ENCODE measurements around the gene NME5.
A peak's percentile ranks its signal among the peaks of the same experiment; 100 is the strongest.

The NME5 gene

DNA sequence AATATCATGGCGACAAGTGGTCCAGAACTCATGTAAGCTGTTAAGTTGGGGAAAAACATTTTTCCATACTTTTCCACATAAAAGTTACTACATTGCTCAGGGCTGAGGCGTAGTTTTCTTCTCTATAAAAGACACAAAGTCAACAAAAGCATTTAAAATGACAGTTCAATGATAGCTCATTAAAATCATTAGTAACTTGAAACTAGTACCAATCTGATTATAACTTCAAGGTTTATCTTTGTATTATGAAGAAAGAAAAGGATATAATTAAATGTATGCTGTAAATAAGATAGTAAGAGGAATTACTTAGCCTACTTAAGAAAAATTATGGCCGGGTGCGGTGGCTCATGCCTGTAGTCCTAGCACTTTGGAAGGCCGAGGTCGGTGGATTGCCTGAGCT is 9.9 kb downstream of the NME5 start:
- DNase-seq, result no peak

DNA sequence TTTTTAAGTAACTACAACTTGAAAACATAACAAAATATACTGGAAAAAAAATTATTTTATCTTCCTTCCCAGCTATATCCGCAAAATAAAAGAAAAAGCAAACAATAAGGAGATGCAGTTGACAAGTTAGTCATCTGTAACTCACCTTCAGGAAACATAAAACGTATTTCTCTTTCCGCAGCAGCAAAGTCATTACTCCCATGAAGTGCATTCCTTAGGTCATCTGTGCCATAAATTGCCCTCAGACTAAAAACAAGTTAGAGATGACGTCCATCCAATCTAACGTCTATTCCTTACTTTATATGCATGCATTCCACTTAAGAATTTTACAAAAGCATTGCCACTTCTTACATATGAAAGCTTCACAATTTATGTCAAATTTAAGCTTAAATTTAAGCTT is 10.9 kb downstream of the NME5 start:
- DNase-seq, result no peak

DNA sequence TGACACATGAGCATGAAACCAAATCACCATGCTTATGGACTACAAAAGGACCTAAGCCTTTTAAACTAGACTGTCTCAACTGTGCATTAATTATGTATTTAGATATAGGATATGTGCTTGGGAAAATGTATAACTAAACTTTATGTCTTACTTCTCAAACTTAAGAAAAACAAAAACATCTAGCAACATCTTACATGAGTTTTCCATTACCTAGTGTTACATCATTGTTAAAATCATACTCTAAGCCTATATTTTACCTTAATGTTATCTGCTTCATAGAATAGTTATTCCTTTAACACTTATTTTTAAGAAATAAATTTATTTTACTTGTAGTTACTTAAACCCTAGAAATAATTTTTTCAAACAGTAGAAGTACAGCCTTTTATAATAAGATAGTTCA is 24.0 kb downstream of the NME5 start:
- DNase-seq, result no peak

DNA sequence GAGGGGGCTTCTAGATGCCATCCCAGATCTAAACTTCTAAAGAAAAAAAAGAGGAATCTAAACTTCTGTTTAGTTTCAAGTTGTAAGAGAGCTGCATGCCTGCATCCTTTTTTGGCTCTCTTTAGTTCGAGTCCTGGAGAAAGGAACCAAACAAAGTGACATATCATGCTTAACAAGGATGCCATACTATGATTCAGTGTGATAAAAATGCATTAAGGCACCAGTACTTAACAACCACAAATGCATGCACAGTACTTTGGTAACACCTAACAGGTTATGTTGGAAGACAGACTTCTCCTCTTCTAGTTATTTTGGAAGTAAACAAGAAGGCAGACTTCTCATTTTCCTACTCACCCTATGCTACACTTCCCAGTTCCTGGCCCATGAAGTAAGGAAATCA is 27.3 kb downstream of the NME5 start:
- no peak for DNase-seq

DNA sequence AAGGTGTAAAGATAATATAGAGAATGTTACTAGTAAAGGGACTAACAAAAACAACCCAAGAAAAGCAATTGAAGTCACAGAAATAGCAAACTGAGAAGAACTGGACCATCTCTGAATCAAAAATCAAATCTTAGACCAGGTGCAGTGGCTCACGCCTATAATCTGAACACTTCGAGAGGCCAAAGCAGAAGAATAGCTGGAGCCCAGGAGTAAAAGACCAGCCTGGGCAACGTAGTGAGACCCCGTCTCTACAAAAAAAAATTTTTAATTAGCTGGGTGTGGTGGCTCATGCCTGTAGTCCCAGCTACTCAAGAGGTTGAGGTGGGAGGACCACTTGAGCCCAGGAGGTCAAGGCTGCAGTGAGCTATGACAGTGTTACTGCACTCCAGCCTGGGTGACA is 28.0 kb downstream of the NME5 start:
- DNase-seq, result no peak

DNA sequence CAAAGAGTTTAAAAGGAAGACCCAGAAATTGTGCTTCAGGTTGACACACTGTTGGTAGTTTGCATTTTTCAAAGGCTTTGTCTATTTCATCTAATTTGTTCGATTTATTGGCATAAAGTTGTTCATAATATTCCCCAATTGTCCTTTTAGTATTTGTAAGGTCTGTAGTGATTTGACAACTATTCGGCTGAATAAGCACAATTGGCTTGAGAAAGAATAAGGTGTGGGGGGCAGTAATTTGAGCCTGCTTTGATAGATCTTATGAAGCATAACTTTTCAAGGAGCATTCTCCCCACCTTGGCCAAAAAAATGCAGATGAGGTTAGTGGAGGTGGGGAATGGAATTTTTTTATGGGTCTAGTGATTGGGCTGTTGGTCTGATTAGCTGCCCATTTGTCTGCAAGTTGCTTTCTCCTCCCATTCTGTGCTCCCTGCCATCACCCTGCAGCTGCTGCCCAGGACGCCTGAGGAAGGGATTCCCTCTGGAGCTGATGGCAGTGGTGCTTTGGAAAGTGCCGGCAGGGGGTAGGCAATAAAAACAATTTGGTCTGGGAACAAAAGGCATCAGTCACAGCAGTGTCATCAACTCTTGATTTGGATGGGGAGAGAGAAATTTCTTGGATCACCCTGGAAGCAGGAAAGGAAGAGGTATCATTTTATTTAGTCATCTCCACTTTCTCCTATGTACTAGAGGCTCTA is 28.8 kb downstream of the NME5 start:
- DNase-seq, result no peak

DNA sequence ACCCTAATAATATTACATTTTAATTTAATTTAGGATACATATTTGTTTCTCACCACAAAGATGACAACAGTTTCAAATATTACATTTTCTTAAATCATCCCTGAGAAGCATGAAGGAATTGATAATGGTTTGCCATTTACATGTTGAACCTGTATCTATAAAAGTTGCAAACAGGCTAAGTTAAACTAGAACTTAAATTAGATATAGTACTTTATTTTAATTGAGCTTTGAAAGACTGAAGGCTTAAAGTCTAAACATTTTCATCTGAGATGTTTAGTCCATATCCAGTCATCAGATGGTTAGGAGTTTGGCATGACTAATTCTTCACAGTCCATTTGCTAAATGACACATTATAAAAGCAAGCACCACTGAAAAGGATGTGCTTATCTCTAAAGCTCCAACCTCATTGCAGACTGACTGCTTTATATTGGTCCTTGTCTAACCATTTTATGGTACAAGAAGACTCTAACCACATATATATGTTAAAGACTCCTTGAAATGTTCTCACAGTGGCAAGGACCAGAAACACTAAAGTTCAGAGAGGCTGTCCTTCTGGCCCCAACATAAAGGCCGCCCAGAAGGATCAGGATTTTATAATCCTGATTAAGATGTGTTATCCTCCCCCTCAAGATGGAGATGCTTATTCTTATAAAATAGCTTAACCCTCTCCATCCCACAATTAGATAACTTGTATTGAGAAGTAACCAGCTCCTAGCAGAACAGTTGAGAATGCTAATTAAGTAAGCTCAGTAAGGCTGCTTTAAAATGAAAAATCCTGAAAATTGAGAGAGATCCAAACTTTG is 29.6 kb downstream of the NME5 start:
- DNase-seq, result no peak

DNA sequence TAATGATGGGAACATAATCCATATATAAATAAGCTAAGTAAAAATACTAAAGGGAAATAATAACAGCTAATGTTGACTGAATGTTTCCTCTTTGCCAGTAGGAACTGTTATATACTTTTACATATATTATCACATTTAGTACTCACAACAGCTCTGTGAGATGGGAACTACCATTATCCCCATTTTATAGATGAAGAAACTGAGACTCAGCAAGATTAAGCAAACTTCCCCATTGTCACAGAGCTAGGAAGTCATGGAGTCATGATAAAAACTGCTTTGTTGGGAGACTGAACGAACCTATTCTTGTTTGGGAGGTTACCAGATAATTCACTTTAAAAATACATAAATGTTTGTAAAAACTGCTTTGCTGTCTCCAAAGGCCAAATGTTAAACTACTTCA is 32.0 kb downstream of the NME5 start:
- DNase-seq, result no peak

DNA sequence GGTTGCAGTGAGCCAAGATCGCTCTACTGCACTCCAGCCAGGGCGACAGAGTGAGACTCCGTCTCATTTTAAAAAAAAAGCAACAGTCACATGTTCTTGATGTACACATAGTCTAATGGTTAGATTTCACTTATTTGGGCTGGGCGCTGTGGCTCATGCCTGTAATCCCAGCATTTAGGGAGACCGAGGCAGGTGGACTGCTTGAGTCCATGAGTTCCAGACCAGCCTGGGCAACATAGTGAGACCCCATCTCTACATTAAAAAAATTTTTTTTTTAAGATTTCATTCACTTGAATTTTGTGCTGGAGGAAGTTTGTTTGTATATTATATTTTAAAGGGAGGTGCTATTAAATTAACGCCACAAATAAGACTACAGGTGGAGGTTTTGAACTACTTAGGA is 33.5 kb downstream of the NME5 start:
- DNase-seq, result no peak

DNA sequence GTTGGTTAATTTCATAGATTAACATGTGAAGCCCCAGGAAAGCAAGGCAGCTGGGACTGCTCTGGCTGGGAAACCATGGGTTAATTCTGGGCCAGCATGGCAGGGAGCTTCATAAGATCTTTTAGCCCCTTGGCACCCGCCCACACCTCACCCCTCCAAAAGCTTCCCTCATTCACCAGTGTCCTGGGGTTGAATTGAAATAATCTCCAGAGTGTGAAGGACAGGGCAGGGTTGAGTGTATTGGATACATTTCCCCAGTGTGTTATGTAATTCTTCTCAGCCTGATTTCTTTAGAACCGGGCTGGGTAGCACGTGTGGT is 36.0 kb downstream of the NME5 start:
- no peak for DNase-seq

DNA sequence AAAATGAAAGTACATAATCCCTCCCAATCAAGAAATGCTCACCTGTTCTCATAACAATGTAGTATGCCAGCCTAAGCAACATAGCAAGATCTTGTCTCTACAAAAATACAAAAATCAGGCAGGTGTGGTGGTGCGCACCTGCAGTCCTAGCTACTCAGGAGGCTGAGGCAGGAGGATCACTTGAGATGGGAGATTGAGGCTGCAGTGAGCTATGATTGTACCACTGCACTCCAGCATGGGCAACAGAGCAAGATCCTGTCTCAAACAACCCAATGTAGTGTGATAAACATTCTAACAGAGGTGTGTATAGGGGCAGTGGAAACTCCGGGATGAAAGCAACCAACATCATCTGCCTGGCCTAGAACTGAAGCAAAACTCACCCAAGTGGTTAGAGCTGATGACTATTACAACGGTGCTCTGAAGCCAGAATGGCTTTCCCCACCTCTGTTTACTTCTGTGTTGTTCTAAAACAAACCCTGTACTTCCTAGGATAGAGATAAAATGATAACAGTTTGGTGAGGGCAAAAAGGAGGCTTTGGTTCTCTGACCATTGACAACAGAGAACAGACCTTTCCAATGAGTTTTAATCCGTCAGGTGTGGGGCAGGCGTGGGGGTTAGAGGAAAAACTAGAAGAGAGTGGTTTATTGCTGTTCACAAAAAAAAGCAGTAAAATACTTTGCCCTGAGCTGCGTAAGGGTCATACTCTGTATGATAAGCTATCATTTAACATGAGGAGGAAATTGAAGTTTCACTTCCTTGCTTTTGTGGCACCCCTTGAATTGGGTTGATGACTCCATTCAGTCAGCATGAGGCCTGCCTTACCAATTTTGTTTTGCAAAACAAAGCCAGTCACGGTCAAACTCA is 36.5 kb downstream of the NME5 start:
- no peak for DNase-seq

DNA sequence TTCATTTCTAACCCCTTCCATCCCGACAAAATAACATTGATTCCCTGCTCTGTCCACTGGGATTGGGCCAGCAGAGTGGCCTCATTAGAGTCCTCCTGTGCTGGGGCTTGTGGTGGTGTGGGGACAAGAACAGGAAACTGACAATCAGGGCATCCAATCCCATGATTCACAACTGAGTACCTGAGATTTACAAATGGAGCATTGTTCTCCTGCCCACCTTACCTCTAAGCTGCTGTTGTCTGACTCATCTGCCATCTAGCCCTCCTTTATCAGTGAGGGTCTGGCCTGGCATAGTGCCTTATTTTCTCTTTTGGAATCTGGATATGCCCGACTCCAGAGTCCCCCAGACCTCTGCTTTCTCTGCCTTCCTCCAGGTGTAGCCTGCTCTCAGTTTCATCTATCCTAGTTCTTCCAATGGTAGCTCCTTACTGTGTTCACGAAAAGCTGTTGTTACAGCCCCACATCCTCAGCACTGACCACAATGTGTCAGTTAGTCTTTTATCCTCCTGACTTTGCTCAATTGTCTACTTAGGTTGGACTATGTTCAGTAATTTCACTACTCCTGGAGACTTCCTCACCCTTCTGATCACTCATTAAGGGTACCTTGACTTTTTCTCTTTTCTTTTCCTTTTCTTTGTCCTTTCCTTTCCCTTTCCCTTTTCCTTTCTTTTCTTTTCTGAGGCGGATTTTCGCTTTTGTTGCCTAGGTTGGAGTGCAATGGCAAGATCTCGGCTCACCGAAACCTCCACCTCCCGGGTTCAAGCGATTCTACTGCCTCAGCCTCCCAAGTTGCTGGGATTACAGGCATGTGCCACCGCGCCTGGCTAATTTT is 42.0 kb downstream of the NME5 start:
- no peak for DNase-seq

DNA sequence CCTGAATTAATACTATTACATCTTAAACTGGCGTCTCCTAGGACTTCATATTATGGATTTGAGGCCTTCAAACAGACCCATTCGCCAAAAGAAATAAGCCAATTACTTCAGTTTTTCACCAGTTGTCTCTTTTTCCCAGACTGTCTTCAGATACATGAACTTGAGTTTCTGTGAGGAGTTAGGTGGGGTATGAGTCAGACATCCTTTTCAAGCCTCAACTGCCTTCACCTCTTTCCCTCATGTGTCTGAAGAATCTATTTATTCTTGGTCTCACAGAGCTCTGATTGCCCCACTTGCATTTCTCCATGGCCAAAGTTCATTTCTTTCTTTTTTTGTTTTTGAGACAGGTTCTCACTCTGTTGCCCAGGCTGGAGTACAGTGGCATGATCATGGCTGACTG is 42.9 kb downstream of the NME5 start:
- no peak for DNase-seq

DNA sequence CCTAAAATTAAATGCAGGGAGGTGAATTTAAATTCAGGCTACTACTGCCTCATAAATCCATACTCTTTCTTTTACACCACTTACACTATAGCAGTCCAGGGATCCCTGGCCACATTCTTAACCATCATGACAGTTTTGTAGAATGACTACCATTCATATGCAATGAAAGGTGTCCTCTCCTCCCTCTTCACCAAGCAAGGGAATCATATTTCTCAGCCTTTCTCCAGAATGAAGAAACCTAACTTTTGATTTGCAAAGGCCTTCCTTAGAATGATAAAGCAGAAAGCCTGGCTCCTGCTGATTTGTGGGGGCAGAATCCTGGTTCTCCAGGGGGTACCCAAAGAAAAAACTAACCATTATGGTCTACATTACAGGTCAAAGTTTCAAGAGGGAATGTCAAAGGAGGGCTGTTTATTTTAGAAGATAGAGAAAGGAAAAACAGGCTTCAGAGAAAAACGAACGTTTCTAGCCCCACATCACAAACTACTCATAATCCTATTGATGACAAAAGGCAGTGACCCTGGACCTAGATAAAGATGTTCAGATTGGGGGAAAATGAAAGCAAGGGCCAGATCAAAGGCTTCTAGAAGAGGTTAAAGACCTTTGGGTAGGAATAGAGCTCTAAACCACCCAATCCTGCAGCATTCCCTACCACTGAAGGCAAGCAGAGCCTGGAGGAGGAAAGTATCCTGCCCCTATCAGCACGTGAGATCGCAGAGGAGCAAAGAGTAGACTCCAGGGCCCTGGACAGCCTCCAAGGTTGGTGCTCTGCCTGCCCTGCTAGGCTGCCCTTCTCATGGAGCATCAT is 43.9 kb downstream of the NME5 start:
- no peak for DNase-seq

DNA sequence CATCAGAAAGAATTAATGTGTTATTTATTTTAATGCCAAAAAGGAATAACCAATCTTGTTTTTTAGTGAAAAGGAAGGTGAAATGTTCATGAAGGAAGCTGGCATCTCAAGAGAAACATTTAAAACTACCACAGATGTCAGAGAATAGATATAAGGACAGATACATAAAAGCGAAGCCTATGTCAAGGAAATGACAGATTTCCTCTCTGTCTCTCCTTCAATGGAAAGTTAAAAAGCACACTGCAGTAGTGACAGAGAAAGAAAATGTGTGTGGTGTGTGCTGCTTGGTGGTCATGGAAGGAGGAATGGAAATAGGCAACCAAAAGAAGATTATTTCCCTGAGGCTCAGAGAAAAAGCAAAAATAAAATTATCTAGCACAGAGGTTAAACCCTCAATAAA is 46.2 kb downstream of the NME5 start:
- no peak for DNase-seq

DNA sequence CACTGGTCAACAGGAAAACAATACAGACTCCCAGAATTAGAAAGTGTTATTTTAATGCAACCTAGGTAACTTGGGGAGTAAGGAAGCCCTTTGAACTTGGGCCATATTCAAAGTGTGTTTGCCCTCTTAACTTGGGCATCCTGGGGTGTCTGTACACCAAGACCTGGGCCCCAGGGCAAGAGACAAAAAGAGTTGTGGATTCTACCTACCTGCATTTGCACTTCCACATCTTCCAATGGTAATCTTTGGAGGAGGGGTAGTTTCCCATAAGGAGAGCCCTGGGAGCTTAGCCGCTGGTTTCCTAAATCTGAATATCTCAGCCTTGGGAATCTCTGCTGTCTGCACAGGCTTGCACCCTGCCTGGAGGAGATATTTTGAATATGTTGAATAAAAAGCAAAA is 46.9 kb downstream of the NME5 start:
- no peak for DNase-seq

DNA sequence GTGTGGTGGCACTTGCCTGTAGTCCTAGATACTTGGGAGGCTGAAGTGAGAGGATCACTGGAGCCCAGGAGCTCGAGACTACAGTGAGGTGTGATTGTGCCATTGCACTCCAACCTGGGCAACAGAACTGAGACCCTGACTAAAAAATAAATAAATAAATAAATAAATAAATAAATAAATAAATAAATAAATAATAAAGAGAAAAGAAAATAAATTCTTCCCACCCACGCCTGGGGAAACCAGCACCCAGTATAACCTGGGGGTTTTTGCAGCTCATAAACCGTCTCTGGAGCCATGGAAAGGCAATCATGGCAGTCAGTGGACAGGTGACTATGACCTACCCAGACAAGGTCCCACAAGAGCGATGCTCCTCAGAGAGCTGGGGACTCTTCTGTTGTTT is 47.5 kb downstream of the NME5 start:
- no peak for DNase-seq

DNA sequence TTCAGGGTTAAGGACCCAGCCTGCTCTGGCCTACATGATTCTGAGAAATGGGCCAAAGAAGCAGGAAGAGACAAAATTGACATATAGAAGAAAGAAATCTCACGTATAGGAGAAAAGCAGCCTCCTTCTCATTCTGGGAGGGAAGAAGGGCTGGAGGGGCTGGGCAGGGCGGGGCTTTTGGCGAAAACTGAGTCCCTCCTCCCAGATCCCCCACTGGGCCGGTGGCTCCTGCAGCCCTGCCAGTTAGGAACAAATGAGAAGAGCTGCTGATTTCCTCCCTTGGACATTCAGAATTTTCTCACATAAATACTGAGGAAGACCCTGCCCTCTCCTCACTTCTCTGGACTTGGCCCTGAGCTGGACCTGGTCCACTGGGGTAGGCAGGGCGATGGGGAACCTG is 55.5 kb downstream of the NME5 start, which contains the start of gene WNT8A:
Gene WNT8A (plus strand): TSS at position 332 of the 400 bp plus-strand sequence. CDS start 95 bp downstream, outside the sequence.
- no peak for DNase-seq

DNA sequence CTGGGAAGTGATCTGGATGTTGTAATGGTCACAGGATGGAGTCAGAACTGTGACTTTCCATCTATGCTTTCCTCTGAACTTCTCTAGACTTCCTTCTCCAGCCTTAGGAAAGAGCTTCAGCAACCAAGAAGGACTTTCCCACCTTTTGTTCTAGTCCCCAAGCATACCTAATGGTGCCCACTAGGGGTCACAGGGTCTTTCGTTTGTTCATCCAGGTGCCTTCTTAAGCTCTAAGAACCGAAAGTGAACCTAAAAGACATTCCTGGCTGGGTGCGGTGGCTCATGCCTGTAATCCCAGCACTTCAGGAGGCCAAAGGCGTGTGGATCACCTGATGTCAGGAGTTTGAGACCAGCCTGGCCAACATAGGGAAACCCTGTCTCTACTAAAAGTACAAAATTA is 57.2 kb downstream of the NME5 start:
- no peak for DNase-seq

DNA sequence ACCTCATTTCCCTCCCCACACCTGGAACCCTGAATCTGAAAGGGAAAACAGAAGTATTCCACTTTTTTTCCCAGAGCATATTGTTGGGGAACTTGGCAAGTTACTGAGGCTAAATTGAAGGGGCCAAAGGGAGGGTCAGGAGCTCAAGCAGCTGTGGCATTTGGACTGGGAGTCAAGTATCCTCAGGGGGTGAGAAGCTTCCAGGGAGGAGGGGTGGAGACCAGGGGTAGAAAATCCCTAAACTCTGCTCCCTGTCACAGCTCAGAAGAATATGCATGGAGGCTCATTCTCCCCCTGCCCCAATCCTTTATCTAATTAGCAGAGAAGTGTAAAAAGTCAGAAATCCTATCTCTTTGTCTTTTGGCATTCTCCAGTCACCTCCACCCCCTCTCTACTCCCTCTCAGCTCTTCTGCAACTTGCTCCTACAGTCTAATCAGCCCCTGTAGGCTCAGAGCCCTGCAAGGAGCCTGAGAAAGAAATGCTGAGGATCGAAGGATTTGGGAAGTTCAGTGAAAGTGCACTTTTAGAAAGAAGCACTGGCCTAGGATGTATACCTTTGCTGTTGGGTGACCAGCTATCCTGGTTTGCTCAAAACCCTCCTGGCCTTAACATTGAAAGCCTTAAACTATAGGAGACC is 61.1 kb downstream of the NME5 start:
- DNase-seq, result no peak

DNA sequence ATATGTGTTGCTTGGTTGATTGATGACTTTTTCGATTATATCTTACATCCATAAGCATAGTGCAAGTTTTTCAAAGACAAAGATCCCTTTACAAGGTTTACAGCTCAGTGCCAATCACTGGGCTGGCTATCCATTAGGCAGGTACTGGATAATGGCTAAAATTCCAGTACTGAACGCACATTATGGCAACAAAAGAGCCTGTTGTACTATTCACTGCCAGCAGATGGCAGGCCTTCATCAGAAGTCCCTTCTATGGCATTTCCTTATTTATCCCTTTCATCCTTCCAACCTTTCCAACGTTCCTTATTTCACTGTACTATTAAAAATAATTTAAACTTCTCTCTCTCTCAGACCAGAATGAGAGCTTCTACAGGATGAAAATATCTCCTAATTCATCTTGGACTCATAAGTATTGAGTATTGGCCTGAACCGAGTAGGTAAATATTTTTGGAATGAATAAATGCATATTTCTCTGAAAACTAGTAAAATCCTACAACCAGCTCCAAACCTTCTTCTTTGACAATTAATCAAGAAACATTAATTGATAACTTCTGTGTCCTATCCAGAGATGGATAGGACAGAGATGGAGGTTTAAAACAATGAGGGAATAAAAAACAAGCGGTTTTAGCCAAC is 62.0 kb downstream of the NME5 start:
- DNase-seq, result peak; percentile 51
